ENCODE results near the gene ABLIM2.

GRCh38 chr4:8067274-8067936 is 91.2 kb downstream of the ABLIM2 start:
- no peak for TF ChIP-seq ARHGAP35 (CRISPR knock-in tag; IDR thresholded peaks at IDR 0.05; ENCODE audit: borderline replicate concordance)
- no peak for TF ChIP-seq TRIM24 (CRISPR knock-in tag; IDR thresholded peaks at IDR 0.05)
- no peak for TF ChIP-seq ZNF335 (CRISPR knock-in tag; IDR thresholded peaks at IDR 0.05)
- TF ChIP-seq ESRRA (CRISPR knock-in tag; IDR thresholded peaks at IDR 0.05; ENCODE audit: low read depth): no peak
- no peak for TF ChIP-seq IRF1 (CRISPR knock-in tag; IDR thresholded peaks at IDR 0.05; ENCODE audit: low read depth)
- TF ChIP-seq ZMYM3 (CRISPR knock-in tag; IDR thresholded peaks at IDR 0.05): no peak
- no peak for TF ChIP-seq FOXM1 (CRISPR knock-in tag; IDR thresholded peaks at IDR 0.05)
- TF ChIP-seq CTCF (CRISPR knock-in tag; IDR thresholded peaks at IDR 0.05): no peak
- TF ChIP-seq ZNF770 (CRISPR knock-in tag; IDR thresholded peaks at IDR 0.05): no peak
- no peak for TF ChIP-seq SNAPC2 (CRISPR knock-in tag; IDR thresholded peaks at IDR 0.05)

Data from HepG2 (cell line).